ENCODE measurements around the gene ORMDL2.
"Not testable (repeated sequence)": the region's sequence is repeated elsewhere in the genome, so short reads cannot be mapped to it uniquely, and the experiment has no call there.

ORMDL2 gene

GRCh38 chr12:55828357-55828756 is 10.5 kb downstream of the ORMDL2 start:
- DNase-seq (ENCODE audit: low read depth in 2 of 2) = no peak

- DNase-seq (ENCODE audit: low read depth in 2 of 2) = peak in 1 of 2 donors; percentile 18
Observed at GRCh38 chr12:55829967-55830600, 12.2 kb downstream of the ORMDL2 start.

- DNase-seq (ENCODE audit: low read depth in 2 of 2) = peak; percentile 26 to 36
Observed at GRCh38 chr12:55830601-55831446, 13.0 kb downstream of the ORMDL2 start.

- no peak for DNase-seq (ENCODE audit: low read depth in 2 of 2)
Observed at GRCh38 chr12:55831447-55831815, 13.6 kb downstream of the ORMDL2 start.

- no peak for DNase-seq (ENCODE audit: low read depth in 2 of 2)
Observed at GRCh38 chr12:55833056-55833455, 15.2 kb downstream of the ORMDL2 start.

GRCh38 chr12:55834400-55834799 is 16.6 kb downstream of the ORMDL2 start:
- DNase-seq (ENCODE audit: low read depth in 2 of 2) = not testable (repeated sequence)

- DNase-seq (ENCODE audit: low read depth in 2 of 2) = no peak
Observed at GRCh38 chr12:55838361-55838760, 20.5 kb downstream of the ORMDL2 start.

- no peak for DNase-seq (ENCODE audit: low read depth in 2 of 2)
Observed at GRCh38 chr12:55839345-55840140, 21.7 kb downstream of the ORMDL2 start.

GRCh38 chr12:55840581-55841351 is 22.9 kb downstream of the ORMDL2 start:
- no peak for DNase-seq (ENCODE audit: low read depth in 2 of 2)

- no peak for DNase-seq (ENCODE audit: low read depth in 2 of 2)
Observed at GRCh38 chr12:55842681-55843429, 25.0 kb downstream of the ORMDL2 start, which contains the start of gene MMP19. Gene MMP19, minus strand, starts transcription at chr12:55842936. Its CDS starts 106 bp downstream, at chr12:55842830.

- no peak for DNase-seq (ENCODE audit: low read depth in 2 of 2)
Observed at GRCh38 chr12:55843431-55843830, 25.6 kb downstream of the ORMDL2 start.

- no peak for DNase-seq (ENCODE audit: low read depth in 2 of 2)
Observed at GRCh38 chr12:55844961-55845360, 27.1 kb downstream of the ORMDL2 start.

GRCh38 chr12:55845361-55845760 is 27.5 kb downstream of the ORMDL2 start:
- no peak for DNase-seq (ENCODE audit: low read depth in 2 of 2)

GRCh38 chr12:55845785-55846496 is 28.1 kb downstream of the ORMDL2 start:
- DNase-seq (ENCODE audit: low read depth in 2 of 2) = no peak

GRCh38 chr12:55847033-55847432 is 29.2 kb downstream of the ORMDL2 start:
- no peak for DNase-seq (ENCODE audit: low read depth in 2 of 2)

- no peak for DNase-seq (ENCODE audit: low read depth in 2 of 2)
Observed at GRCh38 chr12:55847603-55848291, 29.9 kb downstream of the ORMDL2 start.

- DNase-seq (ENCODE audit: low read depth in 2 of 2) = no peak
Observed at GRCh38 chr12:55849616-55850343, 31.9 kb downstream of the ORMDL2 start.

- DNase-seq (ENCODE audit: low read depth in 2 of 2) = no peak
Observed at GRCh38 chr12:55850401-55850800, 32.6 kb downstream of the ORMDL2 start.

GRCh38 chr12:55850893-55851292 is 33.1 kb downstream of the ORMDL2 start:
- DNase-seq (ENCODE audit: low read depth in 2 of 2) = no peak

Data from activated CD8-positive, alpha-beta memory T cell treated with anti-CD3 and anti-CD28 coated beads for 4 hours (primary cell).